Small intestine (tissue), 7 donors: ENCODE data around the gene TIMM44. TPM values are rescaled to one million over a fixed set of nuclear protein-coding genes. Genes with fewer than 3 reads are reported as not detected.
A peak's percentile ranks its signal among the peaks of the same experiment; 100 is the strongest.
"Not testable (repeated sequence)": the region's sequence is repeated elsewhere in the genome, so short reads cannot be mapped to it uniquely, and the experiment has no call there.

ENCODE experiments used
- DNase-seq, 2 donors: peaks; one replicate each; pipeline versions ENCODE4 v3.0.0 to v3.0.0-alpha.2; 2013
- FAIRE-seq: peaks from 2 replicates; lab custom pipeline; 2012; peaks lifted over from hg19 to GRCh38; lab: Jason Lieb, UNC
- H3K27ac ChIP-seq, 3 donors: one replicate each; pipeline ENCODE4 v1.5.1; 2013; ENCODE audit warnings: low read length in 2 of 3, mild to moderate bottlenecking in 2 of 3, control low read depth in 1 of 3, inconsistent platforms in 1 of 3, low read depth in 1 of 3, moderate library complexity in 1 of 3
- H3K27me3 ChIP-seq, 3 donors: one replicate each; pipeline ENCODE4 v1.6.1; 2013; ENCODE audit warnings: low read length in 3 of 3, inconsistent platforms in 1 of 3; ENCODE audit not compliant: control insufficient read depth in 3 of 3, insufficient read depth in 3 of 3
- H3K36me3 ChIP-seq, 3 donors: one replicate each; pipeline ENCODE4 v1.6.1; 2013; ENCODE audit warnings: low read length in 3 of 3, inconsistent platforms in 1 of 3, low read depth in 1 of 3, mild to moderate bottlenecking in 1 of 3, moderate library complexity in 1 of 3; ENCODE audit not compliant: control insufficient read depth in 3 of 3, insufficient read depth in 2 of 3
- H3K4me1 ChIP-seq, 3 donors: one replicate each; pipeline ENCODE4 v1.6.1; 2013; ENCODE audit warnings: low read length in 2 of 3, inconsistent platforms in 1 of 3, low read depth in 1 of 3, mild to moderate bottlenecking in 1 of 3, moderate library complexity in 1 of 3; ENCODE audit not compliant: control insufficient read depth in 3 of 3, insufficient read depth in 2 of 3
- H3K4me3 ChIP-seq, 3 donors: one replicate each; pipeline ENCODE4 v1.5.1; 2013; ENCODE audit warnings: low read length in 3 of 3, control low read depth in 1 of 3, inconsistent platforms in 1 of 3, low read depth in 1 of 3, mild to moderate bottlenecking in 1 of 3, moderate library complexity in 1 of 3
- H3K9me3 ChIP-seq, 2 donors: one replicate each; pipeline ENCODE4 v1.6.1; 2013; ENCODE audit warnings: low read depth in 1 of 2, low read length in 1 of 2; ENCODE audit not compliant: control insufficient read depth in 2 of 2, insufficient read depth in 1 of 2
- WGBS, 3 donors: extraction: QIAGEN DNeasy Blood & Tissue Kit; methylation state at CpG; one replicate each; pipeline ENCODE4 v1.1.7; 2013; 5-methylcytosine and 5-hydroxymethylcytosine counted together
- polyA plus RNA-seq, 4 donors: library from polyadenylated mRNA; stranded (reverse) in 3 of 4; unstranded in 1 of 4; fragments of 200-250 nt in 3 of 4; fragments of 120-200 nt in 1 of 4; gene quantifications; one replicate each; pipeline versions ENCODE4 v1.2.1 to v1.2.3, GENCODE V29; 2013
- donor health status: healthy with polysubstance abuse.
- donor health status: control.
- donor health status: control.
- donor health status: Bipolar disorder and iron deficiency.
- donor health status: healthy.

The TIMM44 gene
- polyA plus RNA-seq, 4 donors = 40.2 to 81.4 (median 68.9) TPM

DNA sequence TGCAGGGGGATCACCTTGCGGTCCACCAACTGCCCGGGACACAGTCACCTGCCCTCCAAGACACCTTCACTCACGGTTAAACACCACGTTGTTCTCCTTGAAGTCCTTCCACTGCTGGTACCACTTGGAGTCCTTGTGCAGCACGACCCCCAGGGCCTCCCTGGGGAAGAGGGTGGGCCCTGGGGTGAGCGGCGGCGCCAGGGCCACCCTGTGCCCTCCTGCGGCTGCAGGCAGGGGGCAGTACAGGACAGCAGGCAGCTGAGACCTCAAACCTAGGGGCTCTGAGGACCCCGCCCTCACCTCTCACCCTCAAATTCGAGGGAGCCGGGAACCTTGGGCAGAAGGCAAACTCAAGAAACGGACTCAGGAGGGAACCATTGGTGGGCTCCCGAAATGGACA, 10.1 kb downstream of the TIMM44 start:
- Histone ChIP-seq H3K36me3 (peaks cover 5 to 93% (median 35%) of the 10 kb centered on the region in 3 donors), H3K27ac (no peak overlapping the region), H3K4me3 (no peak overlapping the region), H3K9me3 (no peaks in the 10 kb centered on the region), H3K4me1 (no peaks in the 10 kb centered on the region), H3K27me3 (no peaks in the 10 kb centered on the region)
- DNase-seq (no peak), FAIRE-seq (no peak)
- 85 to 92% (median 86%) methylated on average over 14 of the region's 14 CpGs for WGBS, 3 donors

DNA sequence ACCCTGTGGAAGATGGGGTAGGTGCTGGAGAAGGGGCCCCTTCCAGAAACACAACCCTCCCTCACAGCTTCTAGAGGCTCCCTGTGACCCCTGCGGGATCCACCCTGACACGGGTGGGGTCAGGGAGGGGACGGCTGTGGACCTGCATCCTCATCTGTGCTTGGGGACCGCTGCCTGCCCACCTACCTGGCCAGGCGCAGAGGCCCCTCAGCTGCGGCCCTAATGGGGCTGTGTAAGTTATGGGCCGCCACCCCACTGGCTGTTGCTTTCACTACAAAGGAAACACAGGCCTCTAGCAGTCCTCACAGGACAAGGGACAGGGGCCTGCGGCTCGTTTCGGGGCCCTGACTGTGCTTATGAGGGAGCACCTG, 10.6 kb downstream of the TIMM44 start:
- no peak overlapping the region for H3K27ac ChIP-seq
- peaks cover 5 to 96% (median 35%) of the 10 kb centered on the region in 3 donors for H3K36me3 ChIP-seq

DNA sequence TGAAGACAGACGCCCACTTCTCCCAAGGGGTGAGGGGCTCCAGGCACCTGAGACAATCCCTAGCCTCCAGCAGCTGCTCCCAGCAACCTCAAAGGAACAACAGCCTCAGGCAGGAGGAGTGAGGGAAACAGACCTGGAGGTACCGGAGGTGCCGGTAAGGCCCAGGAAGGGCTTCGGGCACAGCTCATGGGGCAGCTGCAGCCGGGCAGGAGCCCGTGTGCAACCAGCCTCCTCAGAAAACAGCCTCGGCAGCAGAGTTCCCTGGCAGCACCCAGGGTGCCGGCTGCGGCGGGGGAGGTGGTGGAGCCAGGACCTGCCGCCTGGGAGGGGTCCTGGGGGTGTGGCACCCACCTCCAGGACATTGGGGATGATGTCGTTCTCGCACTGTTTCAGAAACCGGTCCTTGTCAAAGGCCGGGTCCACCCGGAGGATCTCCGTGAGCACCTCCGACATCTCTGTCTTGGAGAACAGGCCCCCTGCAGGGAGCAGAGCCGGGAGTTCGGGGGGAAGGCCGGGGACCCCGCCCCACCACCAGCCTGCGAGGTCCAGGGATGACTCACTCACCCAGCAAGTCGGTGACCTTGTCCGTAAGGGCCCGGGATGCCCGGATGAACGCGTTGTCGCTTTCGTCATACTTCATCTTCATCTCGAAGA, 11.1 kb downstream of the TIMM44 start:
- Histone ChIP-seq H3K27ac (no peak overlapping the region), H3K4me3 (peak overlapping the region in 1 of 3 donors; percentile 3), H3K36me3 (peaks cover 5 to 96% (median 33%) of the 10 kb centered on the region in 3 donors), H3K4me1 (no peaks in the 10 kb centered on the region), H3K27me3 (no peaks in the 10 kb centered on the region), H3K9me3 (no peaks in the 10 kb centered on the region)
- WGBS, 3 donors = 90 to 91% (median 91%) methylated on average over 30 to 32 of the region's 32 CpGs
- FAIRE-seq (no peak), DNase-seq (no peak)

More for the DNA sequence above, 10.6 kb downstream of the TIMM44 start:
- FAIRE-seq = no peak
- Histone ChIP-seq H3K9me3 (no peaks in the 10 kb centered on the region), H3K4me1 (no peaks in the 10 kb centered on the region), H3K4me3 (no peak overlapping the region), H3K27me3 (no peaks in the 10 kb centered on the region)
- WGBS, 3 donors = 89 to 98% (median 93%) methylated on average over 10 of the region's 10 CpGs
- no peak for DNase-seq

DNA sequence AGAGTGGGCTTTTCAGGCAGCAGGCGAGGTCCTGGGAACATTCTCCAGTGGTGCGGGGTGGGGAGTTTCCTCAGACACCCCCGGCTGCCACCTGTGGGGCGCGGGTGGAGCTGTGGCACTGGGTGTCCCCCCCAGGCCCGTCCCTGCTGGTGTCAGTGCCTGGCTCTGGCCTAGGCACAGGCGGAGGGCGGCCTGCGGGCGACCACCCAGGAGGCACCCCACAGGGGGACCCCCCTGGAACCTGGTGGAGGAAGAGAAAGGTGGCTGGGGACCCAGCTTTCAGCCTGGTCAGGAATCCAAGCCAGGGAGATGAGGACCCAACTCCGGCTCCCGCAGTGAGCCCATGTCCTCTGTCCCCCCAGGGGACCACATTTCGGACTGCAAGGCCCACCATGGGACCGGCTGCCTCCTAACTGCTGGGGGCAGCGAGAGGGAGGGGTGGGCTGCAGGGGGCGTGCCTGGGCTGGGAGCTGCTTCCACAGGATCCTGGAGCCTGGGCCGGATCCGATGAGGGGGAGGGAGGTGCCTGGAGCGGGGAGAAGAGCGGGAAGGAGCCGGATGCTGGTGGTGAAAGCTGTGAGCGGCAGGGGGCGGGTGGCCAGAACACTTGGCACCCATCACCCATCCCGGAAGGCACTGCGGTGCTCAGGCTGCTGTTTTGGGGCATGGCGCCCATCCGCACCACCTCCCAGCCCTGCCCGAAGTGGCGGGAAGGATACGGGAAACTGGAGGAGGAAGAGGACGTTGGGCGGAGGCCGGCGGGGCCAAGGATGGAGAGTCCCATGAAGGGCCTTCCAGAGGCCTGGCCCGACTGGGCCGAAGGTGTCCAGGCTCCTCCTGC, 12.0 kb downstream of the TIMM44 start:
- WGBS, 3 donors = 89 to 98% (median 95%) methylated on average over 31 to 36 of the region's 36 CpGs
- no peak for FAIRE-seq
- DNase-seq = no peak
- H3K27me3 ChIP-seq = no peaks in the 10 kb centered on the region
- H3K4me3 ChIP-seq = no peak overlapping the region
- H3K4me1 ChIP-seq = peaks cover 0 to 3% (median 0%) of the 10 kb centered on the region in 3 donors
- peaks cover 5 to 96% (median 31%) of the 10 kb centered on the region in 3 donors for H3K36me3 ChIP-seq
- H3K27ac ChIP-seq = no peak overlapping the region
- no peaks in the 10 kb centered on the region for H3K9me3 ChIP-seq

DNA sequence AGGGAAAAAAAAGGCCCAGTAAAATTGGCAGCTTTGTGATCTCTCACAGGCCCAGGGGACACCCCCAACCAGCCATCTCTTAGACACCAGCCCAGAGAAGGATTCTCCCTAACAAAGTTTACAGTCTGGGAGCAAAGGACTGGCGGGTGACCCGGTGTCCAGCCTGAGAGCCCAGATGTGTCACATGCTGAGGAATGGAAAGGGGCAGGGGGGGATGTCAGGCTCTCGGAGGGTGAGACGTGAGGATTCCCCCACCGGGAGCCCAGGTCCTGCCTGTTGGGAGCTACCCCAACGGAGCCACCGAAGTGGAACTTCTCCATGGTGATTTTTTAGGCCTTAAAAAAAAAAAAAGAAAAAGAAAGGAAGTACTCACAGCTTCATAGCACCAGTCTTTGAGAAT, 12.7 kb downstream of the TIMM44 start:
- no peak for FAIRE-seq
- H3K4me1 ChIP-seq = peaks cover 0 to 7% (median 0%) of the 10 kb centered on the region in 3 donors
- H3K27me3 ChIP-seq = no peaks in the 10 kb centered on the region
- H3K4me3 ChIP-seq = no peak overlapping the region
- DNase-seq = no peak
- H3K9me3 ChIP-seq = no peaks in the 10 kb centered on the region
- H3K36me3 ChIP-seq = peaks cover 5 to 89% (median 30%) of the 10 kb centered on the region in 3 donors
- WGBS, 3 donors = 84 to 94% (median 87%) methylated on average over 7 of the region's 7 CpGs
- no peak overlapping the region for H3K27ac ChIP-seq

DNA sequence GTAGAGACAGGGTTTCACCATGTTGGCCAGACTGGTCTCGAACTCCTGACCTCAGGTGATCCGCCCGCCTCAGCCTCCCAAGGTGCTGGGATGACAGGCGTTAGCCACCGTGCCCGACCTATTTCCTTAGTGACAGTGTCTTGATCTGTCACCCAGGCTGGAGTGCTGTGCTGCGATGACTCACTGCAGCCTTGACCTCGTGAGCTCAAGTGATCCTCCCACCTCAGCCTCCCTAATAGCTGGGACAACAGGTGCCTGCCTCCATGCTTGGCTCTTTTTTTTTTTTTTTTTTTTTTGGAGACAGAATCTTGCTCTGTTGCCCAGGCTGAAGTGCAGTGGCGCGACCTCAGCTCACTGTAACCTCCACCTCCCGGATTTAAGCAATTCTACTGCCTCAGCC, 13.4 kb downstream of the TIMM44 start:
- not testable (repeated sequence) for FAIRE-seq, H3K27me3 ChIP-seq, DNase-seq, H3K9me3 ChIP-seq, H3K27ac ChIP-seq, H3K4me1 ChIP-seq, H3K4me3 ChIP-seq
- WGBS, 3 donors = 75 to 78% (median 78%) methylated on average over 8 to 11 of the region's 11 CpGs
- H3K36me3 ChIP-seq = peaks cover 5 to 82% (median 26%) of the 10 kb centered on the region in 3 donors

DNA sequence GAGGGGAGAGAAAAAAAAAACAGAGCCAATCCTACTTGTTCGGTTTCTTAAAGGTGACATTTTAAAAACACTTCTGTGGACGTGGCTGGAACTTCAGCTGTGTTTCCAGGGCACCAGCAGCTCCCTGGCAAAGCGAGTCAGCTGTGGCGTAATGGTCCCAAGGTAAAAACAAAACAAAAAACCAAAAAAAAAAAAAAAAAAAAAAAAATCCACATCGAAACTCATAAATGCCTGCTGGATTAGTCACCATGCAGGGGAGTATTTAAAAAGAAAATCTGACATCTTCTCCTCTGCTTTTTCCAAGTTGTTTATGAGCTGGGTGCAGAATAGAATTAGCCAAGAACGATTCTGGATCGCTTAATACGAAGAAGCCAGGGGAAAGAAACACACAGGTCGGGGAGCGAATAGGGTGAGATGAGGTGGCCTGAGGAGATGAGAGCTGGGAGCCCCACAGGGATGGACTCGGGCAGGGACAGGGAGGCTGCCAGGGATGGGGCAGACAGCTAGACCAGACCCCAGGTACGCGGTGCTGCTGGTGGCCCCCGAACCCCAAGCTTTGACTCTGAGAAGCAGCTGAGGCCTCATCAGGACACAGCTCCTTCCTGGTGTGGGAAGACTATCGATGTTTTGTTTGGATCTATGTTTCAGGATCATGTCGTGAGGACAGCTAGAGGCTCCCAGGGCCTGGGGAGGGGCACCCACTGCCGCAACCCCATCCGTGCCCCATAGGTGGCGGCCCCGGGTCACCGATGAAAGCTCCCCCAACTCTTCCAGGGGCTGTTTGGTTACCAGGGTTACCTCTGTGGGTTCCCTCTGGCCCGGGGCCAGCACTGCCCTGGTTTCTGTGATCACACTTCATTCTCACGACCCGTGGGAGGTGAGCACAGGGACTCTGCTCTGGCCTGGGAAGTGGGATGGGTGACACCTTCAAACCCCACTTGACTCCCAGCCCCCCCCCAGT, 14.4 kb downstream of the TIMM44 start:
- no peak for FAIRE-seq
- H3K4me1 ChIP-seq = peaks cover 0 to 10% (median 0%) of the 10 kb centered on the region in 3 donors
- WGBS, 3 donors = 64 to 71% (median 67%) methylated on average over 24 of the region's 24 CpGs
- peak overlapping the region in 1 of 3 donors; percentile 76 for H3K27ac ChIP-seq
- DNase-seq = peak in 1 of 2 donors; percentile 44
- no peak overlapping the region for H3K4me3 ChIP-seq
- no peaks in the 10 kb centered on the region for H3K9me3 ChIP-seq
- no peaks in the 10 kb centered on the region for H3K27me3 ChIP-seq
- peaks cover 2 to 72% (median 23%) of the 10 kb centered on the region in 3 donors for H3K36me3 ChIP-seq

DNA sequence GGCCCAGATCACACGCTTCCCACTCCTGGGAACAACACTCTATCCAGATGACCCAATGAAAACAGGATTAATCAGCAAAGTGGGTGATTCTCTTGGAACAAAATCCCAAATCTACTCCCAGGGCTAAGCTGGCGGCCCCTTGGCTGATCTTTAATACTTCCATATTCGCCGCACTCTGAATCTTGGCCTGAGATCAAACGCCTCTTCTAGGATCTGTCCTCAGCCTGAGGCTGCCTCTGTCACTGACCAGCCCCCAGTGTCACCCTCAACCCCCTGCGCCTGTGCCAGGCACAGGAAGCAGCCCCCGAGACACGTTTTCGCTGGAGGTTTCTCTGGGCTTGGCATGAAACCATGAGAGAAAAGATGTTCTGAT, 15.1 kb downstream of the TIMM44 start:
- FAIRE-seq = no peak
- Histone ChIP-seq H3K9me3 (no peaks in the 10 kb centered on the region), H3K4me3 (no peak overlapping the region), H3K4me1 (peaks cover 0 to 10% (median 0%) of the 10 kb centered on the region in 3 donors), H3K27ac (peak overlapping the region in 1 of 3 donors; percentile 31), H3K36me3 (peaks cover 2 to 70% (median 16%) of the 10 kb centered on the region in 3 donors), H3K27me3 (no peaks in the 10 kb centered on the region)
- WGBS, 3 donors = 79 to 86% (median 84%) methylated on average over 9 of the region's 9 CpGs
- no peak for DNase-seq
